CD4-positive, alpha-beta T cell treated with Interleukin-4 for 1 hour (primary cell): ENCODE results near the gene PCYT1A.
"Not testable (repeated sequence)": the region's sequence is repeated elsewhere in the genome, so short reads cannot be mapped to it uniquely, and the experiment has no call there.

Source experiments
- DNase-seq, 2 donors: peaks; one replicate each; pipeline ENCODE4 v3.0.0-alpha.2; 2020 to 2022

PCYT1A gene

DNA sequence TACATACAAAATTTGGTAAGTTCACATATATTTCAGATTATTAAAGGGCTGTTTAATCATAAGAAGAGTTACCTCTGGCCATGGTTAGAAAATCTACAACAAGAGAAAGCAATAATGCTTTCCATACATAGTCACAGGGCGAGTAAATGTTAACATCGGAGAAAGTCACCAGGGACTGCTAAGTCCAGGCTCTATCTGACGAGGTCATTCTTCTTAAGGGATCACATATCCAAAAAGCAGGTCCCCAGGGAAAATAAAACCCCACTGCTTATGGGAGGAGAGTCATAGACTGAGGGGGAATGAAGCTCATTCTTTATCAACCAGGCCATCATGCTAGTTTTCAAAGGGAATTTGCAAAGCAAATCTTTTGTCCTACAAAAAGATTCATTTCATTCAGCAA, 3.1 kb downstream of the PCYT1A start:
- no peak for DNase-seq

DNA sequence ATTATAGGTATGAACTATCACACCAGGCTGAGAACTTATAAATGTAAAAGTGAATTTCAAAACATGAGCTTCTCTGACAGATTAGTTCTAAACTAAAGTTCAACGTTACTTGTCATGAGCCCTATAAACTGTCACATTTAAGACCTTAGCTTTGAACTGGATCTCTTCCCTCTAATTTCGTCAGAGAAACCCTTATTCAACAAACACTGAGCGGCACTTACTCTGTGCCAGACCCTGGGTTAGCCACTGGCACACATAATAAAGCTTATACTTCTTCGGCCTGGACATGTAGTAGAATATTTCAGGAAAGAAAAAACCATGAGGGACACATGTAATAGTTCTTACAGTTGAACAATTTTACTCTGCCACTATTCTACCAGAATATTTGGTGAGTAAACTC, 5.6 kb downstream of the PCYT1A start:
- DNase-seq, result no peak

- no peak for DNase-seq
Observed at GRCh38 chr3:196280689-196281440, 6.7 kb downstream of the PCYT1A start.

- peak in 1 of 2 donors; percentile 14 for DNase-seq
Observed at GRCh38 chr3:196275126-196275525, 12.4 kb downstream of the PCYT1A start.

DNA sequence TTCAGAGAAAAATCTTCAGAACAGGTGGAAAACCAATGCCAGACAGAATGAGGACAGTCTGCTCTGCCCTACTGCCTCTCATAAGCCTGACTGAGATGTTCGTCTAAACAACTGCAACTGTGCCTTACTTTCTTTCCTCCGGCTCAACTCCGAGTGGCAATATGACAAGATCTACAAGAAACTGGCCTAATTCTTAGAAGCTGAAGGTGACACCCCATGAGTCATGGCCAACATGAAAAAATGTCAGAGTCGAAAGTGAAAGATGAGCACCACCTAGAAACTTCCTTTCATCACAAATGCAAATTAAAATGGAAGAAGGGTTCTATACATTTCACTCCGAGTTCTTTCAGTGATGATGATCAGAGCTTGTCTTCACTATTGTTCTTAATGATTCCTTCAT, 12.9 kb downstream of the PCYT1A start:
- peak; percentile 62 to 88 for DNase-seq

DNA sequence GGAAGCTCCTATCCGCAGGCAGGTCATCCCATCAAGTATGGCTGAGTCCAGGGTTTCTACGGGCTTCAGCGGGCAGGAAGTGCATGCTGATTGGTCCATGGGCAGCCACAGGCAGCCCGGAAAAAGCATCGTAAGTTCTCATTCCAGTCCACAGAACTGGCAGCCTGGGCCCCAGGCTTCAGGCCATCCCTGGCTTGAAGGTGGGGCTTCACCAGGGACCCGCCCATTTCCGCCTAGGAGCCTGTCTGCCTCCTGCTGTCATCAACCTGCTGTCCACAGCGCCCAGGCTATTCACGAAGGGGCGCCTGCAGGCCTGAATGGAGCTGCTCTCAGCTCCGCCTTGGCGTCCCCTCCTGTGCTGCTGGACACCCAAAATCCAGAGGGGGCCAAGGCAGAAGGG, 13.9 kb downstream of the PCYT1A start:
- DNase-seq, result no peak

GRCh38 chr3:196272826-196273225, 14.7 kb downstream of the PCYT1A start:
- DNase-seq, result no peak

- DNase-seq, result no peak
Observed at GRCh38 chr3:196270499-196270898, 17.0 kb downstream of the PCYT1A start.

- no peak for DNase-seq
Observed at GRCh38 chr3:196268284-196269163, 19.0 kb downstream of the PCYT1A start.

- no peak for DNase-seq
Observed at GRCh38 chr3:196263819-196264218, 23.7 kb downstream of the PCYT1A start.

DNA sequence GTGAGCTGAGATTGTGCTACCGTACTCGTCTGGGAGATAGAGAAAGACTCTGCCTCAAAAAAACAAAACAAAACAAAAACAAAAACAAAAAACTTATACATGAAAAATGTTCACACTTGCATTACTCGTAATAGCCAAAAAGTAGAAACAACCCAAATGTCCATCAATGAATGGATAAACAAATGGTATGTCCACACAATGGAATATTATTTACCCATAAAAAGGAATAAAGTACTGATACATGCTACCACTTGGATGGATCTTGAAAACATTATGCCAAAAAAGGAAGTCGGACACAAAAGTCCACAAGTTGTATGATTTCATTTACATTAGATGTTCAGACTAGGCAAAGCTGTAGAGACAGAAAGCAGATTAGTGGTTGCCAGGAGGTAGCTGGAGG, 26.7 kb downstream of the PCYT1A start:
- no peak for DNase-seq

DNA sequence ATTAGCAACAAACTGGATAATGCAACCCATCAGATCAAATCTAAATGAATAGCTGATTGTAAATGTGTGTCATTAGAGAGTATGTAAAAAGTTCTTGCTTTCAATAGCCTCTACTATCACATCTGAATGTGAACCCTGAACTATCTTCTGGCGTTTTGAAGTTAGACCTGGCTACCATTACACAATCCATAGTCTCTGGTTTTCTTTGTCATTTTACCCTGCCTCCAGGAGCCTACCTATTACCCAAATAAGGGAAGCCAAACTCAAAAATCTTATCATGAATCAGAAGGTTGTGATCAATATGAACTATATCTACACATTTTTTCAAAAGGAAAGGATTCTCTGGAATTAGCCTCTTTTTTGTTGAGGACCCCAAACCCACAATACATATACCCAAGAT, 31.8 kb downstream of the PCYT1A start:
- DNase-seq, result no peak

DNA sequence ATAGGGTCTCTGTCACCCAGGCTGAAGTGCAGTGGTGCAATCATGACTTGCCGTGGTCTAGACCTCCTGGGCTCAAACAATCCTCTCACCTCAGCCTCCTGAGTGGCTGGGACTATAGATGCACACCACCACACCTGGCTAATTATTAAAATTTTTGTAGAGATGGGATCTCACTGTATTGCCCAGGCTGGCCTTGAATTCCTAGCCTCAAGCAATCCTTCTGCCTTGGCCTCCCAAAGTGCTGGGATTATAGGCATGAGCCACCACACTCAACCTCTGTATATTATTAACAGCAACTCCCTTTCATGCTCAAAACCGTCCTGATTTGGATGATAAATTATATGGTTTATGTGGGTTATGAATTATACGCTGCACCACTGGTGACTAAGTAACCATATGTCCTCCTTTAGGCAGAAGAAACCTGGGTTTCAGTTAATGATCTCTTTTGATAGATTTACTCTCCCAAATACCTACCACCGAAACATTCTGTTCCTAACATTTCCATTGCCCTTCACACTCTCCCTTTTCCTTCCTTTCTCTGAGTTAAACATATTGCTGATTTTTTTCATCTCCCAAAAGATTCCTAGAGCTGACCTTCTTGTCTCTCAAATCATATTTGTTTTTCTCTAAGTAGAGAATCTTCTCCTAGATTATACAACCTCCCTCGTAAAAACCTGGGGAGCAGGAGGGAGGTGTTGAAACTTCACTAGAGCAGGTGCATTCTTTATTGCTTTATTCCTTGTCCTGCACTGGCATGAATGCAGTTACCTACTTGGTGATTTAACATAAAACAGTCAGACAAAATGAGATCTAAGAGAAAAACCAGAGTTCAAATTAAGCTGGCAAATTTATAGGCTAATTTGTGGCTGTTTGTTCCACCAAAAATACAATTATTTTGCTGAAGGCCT, 32.9 kb downstream of the PCYT1A start:
- no peak for DNase-seq

DNA sequence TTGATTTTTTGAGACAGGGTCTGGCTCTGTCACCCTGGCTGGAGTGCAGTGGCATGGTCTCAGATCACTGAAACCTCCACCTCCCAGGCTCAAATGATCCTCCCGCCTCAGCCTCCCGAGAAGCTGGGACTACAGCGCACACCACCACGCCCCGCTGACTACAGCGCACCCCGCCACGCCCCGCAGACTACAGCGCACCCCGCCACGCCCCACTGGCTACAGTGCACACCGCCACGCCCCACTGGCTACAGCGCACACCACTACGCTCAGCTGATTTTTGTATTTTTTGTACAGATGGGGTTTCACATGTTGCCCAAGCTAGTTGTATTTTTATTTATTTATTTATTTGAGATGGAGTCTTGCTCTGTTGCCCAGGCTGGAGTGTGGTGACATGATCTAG, 35.6 kb downstream of the PCYT1A start:
- no peak for DNase-seq

DNA sequence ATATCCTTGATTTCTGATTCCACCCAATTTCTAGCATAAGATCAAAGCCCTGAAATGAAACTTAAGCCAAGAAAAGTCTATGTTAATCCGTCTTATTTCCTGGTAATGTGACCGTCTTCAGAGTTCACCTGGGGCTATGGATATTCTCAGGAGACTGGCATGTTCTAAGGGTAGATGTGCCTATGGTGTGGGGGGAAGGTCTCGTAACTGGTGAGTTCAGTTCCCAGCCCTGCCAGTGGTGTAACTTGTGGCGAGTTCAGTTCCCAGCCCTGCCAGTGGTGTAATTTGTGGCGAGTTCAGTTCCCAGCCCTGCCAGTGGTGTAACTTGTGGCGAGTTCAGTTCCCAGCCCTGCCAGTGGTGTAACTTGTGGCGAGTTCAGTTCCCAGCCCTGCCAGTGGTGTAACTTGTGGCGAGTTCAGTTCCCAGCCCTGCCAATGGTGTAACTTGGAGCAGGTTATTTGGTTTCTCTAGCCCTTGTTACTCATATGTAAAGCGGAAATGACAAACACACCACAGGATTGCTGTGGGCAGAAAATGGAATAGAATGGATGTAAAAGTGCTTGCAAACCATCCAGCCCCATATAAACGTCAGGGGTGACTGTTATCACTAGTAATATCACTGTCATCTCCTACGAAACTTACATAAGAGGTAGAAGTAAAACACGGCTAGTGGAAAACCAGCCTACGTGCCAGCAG, 40.8 kb downstream of the PCYT1A start:
- peak in 1 of 2 donors; percentile 14 for DNase-seq

GRCh38 chr3:196244166-196244565, 43.4 kb downstream of the PCYT1A start:
- not testable (repeated sequence) for DNase-seq

GRCh38 chr3:196241704-196242103, 45.8 kb downstream of the PCYT1A start:
- no peak for DNase-seq

DNA sequence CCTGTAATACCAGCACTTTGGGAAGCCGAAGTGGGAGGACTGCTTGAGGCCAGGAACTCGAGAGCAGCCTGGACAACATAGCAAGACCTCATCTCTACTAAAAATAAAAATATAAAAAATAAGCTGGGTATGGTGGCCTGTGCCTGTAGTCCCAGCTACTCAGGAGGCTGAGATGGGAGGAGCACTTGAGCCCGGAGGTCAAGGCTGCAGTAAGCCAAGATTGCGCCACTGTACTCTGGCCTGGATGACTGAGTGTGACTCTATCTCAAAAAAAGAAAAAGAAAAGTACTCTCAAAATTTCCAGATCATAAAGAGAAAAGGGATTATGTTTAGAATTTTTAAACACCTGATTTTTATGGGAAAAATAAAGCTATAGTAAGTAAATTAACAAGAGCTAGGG, 47.1 kb downstream of the PCYT1A start:
- DNase-seq, result no peak

DNA sequence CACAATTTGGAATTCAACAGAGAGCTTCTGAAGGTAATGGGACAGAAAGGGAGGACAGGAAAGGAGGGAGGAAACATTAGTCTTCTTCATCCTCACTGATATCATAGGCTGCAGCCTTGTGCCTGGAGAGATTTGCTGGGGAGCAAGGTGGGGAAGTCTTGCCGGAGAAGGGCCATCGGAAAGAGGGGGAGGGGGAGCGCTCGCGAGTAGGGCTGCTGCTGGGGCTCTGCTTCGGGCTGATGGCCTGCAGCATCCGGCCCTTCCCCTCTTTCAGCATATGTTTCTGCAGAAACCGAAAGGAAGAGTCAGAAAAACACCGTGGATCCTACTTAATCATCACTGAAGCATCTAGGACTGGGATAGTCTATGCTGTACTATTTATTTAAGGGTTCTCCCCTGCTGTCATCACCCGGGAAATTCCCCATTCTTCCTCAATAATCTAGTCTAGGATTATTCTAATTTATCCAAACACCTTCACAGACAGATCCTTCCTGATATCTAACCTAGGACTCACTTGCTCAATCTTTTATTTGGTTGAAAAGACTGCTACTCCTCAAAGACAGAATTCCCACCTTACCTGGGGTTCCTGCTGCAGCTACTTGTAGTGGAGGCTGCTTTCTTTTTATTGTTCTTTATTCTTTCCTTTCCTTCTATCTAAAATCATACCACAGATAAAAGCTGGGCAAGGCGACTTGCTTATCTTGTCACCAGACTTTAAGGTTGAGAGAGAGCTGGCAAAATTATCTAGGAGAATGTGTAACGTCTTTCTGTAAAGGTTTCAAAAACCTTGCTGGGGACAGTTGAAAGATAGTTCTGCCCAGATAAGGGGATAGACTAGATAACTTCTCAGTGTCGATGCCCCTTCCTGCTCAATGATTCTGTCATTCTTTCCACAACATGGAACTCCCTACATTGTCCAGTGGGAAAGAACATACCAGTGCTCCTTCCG, 48.6 kb downstream of the PCYT1A start:
- DNase-seq, result no peak

- peak in 1 of 2 donors; percentile 12 for DNase-seq
Observed at GRCh38 chr3:196237203-196237602, 50.3 kb downstream of the PCYT1A start.

DNA sequence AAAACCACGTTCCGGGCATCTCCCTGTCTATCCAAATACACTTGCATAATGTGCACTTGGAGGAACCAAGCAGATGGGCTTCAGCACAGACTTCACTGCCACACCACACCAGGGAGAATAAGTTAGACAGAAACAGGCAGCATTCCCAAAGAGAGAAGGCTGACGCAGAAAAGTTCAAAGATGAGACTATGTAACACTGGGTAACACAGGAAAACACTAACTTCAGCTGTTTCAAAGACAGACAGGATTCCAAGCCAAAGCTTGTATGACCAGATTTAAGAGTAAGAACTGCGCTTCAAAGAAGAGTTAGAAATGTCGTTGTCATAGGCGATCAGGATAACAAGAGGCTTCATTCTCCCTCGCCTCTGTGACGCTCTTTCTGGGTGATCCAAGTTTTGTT, 51.3 kb downstream of the PCYT1A start:
- DNase-seq, result no peak
